ENCODE results near the gene ANO8. TPM values are rescaled to one million over a fixed set of nuclear protein-coding genes. Genes with fewer than 3 reads are reported as not detected.

ANO8 gene
- total and polyA plus RNA-seq, 2 of the 13 experiments (the other 11 are each of a cell fraction or from before 2014, with no cell fraction given) = 1.8 to 3.5 TPM

DNA sequence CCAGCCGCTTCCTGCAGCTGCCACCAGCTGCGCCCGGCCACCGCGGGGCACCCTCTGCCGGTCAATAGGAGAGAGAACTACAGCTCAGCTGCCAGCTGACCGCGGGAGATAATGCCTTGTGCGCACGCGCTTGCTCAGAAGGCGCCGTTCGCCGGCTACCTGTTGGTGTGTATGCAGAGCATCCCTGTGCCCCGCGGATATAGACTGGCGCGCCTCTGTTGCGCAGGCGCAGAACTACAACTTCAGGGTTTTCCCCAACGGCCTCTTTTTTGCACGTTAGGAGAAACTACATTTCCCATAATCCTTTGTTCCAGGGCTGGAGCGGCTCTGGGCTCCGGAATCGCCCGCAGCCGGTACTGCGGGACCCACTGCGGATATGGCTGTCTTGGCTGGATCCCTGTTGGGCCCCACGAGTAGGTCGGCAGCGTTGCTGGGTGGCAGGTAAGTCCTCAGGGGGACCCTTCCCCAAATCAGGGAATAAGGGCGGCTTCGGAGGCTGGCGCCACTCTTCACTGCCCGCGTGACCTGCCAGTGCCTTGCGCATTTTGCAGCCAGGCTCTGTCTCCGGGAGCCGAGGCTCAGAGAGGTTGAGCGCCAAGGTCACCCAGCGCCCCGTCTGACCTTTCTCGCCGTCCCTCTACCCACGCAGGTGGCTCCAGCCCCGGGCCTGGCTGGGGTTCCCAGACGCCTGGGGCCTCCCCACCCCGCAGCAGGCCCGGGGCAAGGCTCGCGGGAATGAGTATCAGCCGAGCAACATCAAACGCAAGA lies 29.0 kb downstream of the ANO8 start, which contains the start of gene MRPL34 (continued):
- TF ChIP-seq NCOA1 (CRISPR knock-in tag; IDR thresholded peaks at IDR 0.05) (0 out of 2 replicates have a peak, but pooled peaks have one; percentile 31), ZNF589 (CRISPR knock-in tag; conservative IDR thresholded peaks at IDR 0.05) (no peak), ZNF235 (CRISPR knock-in tag; IDR thresholded peaks at IDR 0.05; ENCODE audit: borderline replicate concordance) (no peak), LCORL (IDR thresholded peaks at IDR 0.05) (no peak), LCORL (CRISPR knock-in tag; IDR thresholded peaks at IDR 0.05) (no peak; the same call in 1 of the 2 replicates), ZMYM4 (CRISPR knock-in tag; IDR thresholded peaks at IDR 0.05) (peak; percentile 34), NKX3-1 (CRISPR knock-in tag; IDR thresholded peaks at IDR 0.05) (peak; percentile 39; the same call in 1 of the 2 replicates), ZNF672 (CRISPR knock-in tag; IDR thresholded peaks at IDR 0.05) (no peak), ZNF44 (CRISPR knock-in tag; IDR thresholded peaks at IDR 0.05) (no peak), MED13 (CRISPR knock-in tag; IDR thresholded peaks at IDR 0.05) (peak; percentile 46; the same call in 1 of the 2 replicates), TOPORS (CRISPR knock-in tag; IDR thresholded peaks at IDR 0.05) (peak; percentile 26; the same call in 1 of the 2 replicates), ZNF138 (CRISPR knock-in tag; IDR thresholded peaks at IDR 0.05; ENCODE audit: low read depth) (no peak), KDM3A (CRISPR knock-in tag; IDR thresholded peaks at IDR 0.05; ENCODE audit: low read depth) (peak; percentile 87; the same call in 1 of the 2 replicates), ZSCAN29 (CRISPR knock-in tag; conservative IDR thresholded peaks at IDR 0.05) (no peak), GMEB1 (CRISPR knock-in tag; IDR thresholded peaks at IDR 0.05; ENCODE audit: borderline replicate concordance) (peak; percentile 59; the same call in 1 of the 2 replicates)
- TF ChIP-seq, protein P1, sequence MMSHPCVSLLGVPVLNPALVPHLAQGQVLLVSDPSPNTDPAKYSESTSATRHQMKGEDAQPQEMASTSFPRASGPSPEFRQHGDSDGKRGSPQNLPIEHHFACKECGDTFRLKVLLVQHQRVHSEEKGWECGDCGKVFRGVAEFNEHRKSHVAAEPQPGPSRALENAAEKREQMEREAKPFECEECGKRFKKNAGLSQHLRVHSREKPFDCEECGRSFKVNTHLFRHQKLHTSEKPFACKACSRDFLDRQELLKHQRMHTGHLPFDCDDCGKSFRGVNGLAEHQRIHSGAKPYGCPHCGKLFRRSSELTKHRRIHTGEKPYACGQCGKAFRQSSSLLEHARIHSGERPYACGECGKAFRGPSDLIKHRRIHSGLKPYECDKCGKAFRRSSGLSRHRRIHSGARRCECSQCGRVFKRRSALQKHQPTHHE (CRISPR knock-in tag; IDR thresholded peaks at IDR 0.05; ENCODE audit: borderline replicate concordance) = no peak
- TF ChIP-seq, protein P2, sequence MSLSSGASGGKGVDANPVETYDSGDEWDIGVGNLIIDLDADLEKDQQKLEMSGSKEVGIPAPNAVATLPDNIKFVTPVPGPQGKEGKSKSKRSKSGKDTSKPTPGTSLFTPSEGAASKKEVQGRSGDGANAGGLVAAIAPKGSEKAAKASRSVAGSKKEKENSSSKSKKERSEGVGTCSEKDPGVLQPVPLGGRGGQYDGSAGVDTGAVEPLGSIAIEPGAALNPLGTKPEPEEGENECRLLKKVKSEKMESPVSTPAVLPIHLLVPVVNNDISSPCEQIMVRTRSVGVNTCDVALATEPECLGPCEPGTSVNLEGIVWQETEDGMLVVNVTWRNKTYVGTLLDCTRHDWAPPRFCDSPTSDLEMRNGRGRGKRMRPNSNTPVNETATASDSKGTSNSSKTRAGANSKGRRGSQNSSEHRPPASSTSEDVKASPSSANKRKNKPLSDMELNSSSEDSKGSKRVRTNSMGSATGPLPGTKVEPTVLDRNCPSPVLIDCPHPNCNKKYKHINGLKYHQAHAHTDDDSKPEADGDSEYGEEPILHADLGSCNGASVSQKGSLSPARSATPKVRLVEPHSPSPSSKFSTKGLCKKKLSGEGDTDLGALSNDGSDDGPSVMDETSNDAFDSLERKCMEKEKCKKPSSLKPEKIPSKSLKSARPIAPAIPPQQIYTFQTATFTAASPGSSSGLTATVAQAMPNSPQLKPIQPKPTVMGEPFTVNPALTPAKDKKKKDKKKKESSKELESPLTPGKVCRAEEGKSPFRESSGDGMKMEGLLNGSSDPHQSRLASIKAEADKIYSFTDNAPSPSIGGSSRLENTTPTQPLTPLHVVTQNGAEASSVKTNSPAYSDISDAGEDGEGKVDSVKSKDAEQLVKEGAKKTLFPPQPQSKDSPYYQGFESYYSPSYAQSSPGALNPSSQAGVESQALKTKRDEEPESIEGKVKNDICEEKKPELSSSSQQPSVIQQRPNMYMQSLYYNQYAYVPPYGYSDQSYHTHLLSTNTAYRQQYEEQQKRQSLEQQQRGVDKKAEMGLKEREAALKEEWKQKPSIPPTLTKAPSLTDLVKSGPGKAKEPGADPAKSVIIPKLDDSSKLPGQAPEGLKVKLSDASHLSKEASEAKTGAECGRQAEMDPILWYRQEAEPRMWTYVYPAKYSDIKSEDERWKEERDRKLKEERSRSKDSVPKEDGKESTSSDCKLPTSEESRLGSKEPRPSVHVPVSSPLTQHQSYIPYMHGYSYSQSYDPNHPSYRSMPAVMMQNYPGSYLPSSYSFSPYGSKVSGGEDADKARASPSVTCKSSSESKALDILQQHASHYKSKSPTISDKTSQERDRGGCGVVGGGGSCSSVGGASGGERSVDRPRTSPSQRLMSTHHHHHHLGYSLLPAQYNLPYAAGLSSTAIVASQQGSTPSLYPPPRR (CRISPR knock-in tag; IDR thresholded peaks at IDR 0.05; ENCODE audit: borderline replicate concordance) = peak; percentile 30; the same call in 1 of the 2 replicates
- TF ChIP-seq, protein P3, sequence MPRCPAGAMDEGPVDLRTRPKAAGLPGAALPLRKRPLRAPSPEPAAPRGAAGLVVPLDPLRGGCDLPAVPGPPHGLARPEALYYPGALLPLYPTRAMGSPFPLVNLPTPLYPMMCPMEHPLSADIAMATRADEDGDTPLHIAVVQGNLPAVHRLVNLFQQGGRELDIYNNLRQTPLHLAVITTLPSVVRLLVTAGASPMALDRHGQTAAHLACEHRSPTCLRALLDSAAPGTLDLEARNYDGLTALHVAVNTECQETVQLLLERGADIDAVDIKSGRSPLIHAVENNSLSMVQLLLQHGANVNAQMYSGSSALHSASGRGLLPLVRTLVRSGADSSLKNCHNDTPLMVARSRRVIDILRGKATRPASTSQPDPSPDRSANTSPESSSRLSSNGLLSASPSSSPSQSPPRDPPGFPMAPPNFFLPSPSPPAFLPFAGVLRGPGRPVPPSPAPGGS (CRISPR knock-in tag; IDR thresholded peaks at IDR 0.05) = peak; percentile 56; the same call in 1 of the 2 replicates
